NCI-H748 treated with DMSO at 0.1 percent for 48 hours (cell line): ENCODE measurements around the gene ARHGEF35.
"Not testable (repeated sequence)": the region's sequence is repeated elsewhere in the genome, so short reads cannot be mapped to it uniquely, and the experiment has no call there.

Source experiments
- DNase-seq: peaks from one replicate; lab custom pipeline; 2025; lab: John Stamatoyannopoulos, UW

Gene ARHGEF35

DNA sequence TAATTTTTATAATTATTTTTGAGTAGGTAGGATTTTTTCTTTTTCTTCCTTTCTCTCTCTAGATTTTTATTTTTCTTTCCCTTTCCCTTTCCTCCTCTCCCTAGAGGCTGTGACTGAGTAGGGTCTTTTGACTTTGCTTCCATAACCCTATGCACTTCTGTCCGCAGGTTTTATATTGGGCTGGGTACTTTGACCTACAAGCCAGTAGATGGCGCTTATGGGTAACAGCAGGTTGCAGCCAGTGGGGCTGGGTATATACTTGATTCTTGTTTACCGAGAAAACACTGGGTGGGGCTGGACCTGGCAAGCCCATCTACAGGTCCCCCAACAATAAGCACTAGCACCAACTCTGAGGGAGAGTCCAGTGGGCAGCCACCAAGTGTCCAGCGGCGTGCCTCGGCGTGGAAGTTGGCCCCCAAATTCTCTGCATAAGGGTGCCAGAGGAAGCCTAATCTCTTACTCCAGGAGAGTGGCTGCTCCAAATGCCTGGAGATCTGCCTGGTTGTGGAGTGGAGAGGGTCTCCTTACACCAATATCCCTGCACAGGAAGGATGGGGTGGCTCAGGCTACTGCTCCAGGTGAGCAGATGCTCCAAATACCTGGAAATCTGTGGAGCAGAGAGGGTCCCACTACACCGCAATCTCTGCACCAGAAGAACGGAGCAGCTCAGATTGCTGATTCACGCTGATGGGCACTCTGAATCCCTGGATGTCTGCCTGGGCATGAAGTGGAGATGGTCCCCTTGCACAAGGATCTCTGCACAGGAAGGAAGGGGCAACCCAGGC, 17.1 kb downstream of the ARHGEF35 start:
- DNase-seq, result not testable (repeated sequence)

DNA sequence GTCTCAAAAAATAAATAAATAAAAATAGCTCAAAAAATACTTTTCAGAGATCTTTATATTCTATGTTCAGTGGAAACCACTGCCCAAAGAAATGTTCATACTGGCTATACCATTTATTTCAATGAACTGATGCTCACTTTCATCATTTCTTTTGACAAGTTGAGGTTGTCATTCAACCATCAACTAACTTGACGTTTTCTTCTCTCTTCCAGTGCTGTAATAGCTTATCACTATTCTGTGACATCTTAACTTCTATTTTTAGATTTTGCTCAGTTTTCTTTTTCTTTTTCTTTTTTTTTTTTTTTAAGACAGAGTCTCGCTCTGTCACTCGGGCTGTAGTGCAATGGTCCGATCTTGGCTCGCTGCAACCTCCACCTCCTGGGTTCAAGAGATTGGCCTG, 21.0 kb downstream of the ARHGEF35 start:
- no peak for DNase-seq

DNA sequence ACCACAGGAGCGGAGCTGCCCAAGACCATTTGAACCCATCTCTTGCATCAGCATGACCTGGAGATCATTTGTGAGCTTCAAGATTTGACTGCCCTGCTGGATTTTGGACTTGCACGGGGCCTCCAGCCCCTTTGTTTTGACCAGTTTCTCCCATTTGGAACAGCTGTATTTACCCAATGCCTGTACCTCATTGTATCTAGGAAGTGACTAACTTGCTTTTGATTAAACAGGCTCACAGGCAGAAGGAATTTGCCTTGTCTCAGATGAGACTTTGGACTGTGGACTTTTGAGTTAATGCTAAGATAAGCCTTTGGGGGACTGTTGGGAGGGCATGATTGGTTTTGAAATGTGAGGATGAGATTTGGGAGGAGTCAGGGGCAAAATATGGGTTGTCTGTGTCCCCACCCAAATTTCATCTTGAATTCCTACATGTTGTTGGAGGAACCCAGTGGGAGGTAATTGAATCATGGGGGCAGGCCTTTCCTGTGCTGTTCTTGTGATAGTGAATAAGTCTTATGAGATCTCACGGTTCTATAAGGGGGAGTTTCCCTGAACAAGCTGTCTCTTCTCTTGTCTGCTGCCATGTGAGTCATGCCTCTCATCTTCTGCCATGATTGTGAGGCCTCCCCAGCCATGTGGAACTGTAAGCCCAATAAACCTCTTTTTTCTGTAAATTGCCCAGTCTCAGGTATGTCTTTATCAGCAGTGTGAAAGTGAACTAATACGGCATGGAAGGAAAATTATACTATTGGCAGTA, 23.9 kb downstream of the ARHGEF35 start:
- not testable (repeated sequence) for DNase-seq

DNA sequence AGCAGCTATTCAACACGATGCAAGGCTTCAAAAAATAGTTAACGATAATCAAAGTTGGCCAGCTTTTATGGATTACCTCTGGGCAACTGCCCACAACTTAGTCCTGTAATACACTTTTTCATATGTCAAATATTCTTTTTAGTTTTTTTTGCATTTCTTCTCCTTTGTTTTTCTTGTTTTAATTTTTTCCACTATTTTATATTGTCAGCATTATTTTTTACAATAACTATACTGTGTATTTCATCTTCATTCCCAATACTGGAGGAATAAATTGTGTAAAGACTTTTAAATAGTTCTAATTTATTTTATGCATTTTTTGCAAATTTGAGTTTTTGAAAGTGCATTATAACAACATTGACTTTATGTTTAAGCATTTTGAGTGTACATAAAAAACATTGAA, 30.8 kb downstream of the ARHGEF35 start:
- DNase-seq, result no peak

DNA sequence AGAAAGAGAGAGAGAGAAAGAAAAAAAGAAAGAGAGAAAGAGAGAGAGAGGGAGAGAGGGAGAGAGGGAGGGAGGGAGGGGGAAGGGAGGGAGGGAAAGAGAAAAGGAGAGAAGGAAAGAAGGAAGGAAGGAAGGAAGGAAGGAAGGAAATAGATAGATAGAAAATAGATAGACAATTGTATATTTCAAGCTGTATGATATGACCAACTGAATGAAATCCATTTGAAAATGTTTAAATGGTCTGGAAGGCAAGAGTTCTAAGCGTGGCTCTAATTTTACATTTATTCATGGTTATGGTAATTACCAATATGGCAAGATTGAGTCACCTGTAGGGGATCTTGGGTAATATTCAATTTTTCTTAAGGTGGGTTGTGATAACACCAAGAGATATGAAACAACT, 36.8 kb downstream of the ARHGEF35 start:
- DNase-seq, result no peak

DNA sequence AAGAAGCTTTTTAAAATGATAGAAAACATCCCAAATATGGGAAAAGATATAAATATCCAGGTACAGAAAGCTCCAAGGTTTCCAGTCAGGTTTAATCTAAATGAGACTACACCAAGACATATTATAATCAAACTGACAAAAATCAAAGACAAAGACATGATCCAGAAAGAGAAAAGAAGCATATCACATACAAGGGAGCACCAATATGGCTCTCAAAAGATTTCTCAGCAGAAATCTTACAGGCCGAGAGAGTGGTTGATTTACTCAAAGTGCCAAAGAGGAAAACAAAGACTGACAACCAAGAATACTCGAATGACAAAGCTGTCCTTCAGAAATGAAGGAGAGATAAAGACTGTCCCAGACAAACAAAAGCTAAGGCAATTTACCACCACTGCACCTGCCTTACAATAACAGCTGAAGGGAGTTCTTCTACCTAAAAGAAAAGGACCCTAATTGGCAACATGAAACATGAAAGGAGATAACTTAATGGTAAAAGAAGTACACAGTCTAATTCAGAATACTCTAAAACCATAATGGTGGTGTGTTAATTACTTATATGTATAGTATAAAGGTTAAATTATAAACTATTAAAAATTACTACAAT, 47.3 kb downstream of the ARHGEF35 start:
- DNase-seq, result no peak

DNA sequence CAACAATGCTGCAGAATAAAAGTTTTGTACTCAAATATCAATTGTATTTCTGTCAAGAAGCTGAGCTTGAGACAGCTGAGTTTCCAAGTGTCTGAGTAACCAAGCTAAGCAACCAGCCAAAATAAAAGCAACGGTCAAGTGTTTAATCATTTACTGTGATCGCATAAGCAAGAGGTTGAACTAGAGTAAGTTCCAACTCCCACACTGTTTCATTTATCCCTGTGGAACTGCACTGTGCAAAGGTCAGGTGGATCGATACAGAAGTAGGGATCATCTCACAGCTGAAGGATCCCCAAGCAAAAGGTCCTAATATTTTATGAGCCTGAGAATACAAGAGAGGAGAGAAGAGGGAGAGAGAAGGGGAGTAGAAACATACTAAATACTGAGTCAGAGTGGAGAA, 51.2 kb downstream of the ARHGEF35 start:
- no peak for DNase-seq

DNA sequence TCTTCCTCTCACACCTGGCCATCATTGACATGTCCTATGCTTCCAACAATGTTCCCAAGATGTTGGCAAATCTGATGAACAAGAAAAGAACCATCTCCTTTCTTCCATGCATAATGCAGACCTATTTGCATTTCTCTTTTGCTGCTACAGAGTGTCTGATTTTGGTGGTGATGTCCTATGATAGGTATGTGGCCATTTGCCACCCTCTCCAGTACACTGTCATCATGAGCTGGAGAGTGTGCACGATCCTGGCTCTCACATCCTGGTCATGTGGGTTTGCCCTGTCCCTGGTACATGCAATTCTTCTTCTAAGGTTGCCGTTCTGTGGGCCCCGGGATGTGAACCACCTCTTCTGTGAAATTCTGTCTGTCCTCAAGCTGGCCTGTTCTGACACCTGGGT, 53.4 kb downstream of the ARHGEF35 start:
- DNase-seq, result no peak

DNA sequence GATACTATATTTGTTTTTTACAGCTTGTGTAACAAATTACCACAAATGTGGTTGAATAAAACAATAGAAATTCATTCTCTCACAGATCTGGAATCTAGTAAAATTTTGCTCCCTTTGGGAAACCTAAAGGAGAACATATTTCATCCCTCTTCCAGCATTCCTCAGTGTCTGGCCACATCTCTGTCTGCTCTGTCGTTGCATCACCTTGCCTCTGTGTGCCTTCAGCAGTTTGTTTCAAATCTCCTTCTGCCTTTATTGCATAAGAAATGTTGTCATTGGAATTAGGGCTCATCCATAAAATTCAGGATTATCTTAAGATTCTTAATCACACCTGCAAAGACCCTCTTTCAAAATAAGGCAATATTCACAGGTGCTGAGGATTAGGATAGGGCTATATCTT, 58.1 kb downstream of the ARHGEF35 start:
- no peak for DNase-seq
